Measurements from ENCODE around the gene UBE3A.

The UBE3A gene

DNA sequence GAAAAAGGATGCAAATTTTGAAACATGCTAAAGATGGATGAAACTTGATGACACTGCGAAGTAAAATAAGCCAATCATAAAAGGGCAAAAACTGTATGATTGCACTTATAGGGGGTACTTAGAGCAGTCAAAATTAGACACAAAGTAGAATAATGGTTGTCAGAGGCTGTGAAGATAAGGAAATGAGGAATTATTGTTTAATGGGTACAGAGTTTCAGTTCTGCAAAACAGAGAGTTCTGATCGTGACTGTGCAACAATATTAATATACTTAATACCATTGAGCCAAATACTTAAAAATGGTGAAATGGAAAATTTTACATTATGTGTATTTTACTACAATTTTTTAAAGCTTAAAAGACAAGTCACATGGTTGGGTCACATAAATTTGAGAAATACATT, 35.1 kb downstream of the UBE3A start:
- no peak for TF ChIP-seq POLR2A (IDR thresholded peaks at IDR 0.05; ENCODE audit: low read depth, low read length)
- FAIRE-seq (no peak), DNase-seq (ENCODE audit: insufficient read length, low spot score) (no peak)

DNA sequence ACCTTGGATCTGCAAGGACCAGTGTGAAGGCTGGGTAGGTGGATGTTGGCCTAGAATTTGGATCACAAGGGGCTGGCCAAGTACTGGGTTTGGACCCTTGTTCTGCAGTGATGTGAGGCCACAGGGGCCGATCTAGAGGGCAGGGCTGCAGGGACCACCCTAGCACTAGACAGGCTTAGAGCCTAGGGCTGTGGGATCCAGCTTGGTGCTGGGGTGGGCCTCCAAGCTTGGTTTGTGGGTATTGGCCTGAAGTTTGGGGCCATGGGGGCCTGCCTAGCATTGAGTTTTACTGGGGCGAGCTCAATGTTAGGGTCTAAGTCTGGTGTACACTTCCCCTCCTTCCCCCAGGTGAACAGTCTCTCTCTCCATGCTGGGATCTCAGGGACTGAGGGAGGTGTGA, 36.5 kb downstream of the UBE3A start:
- TF ChIP-seq POLR2A (IDR thresholded peaks at IDR 0.05; ENCODE audit: low read depth, low read length), result no peak
- DNase-seq (ENCODE audit: insufficient read length, low spot score), result no peak
- FAIRE-seq, result no peak

DNA sequence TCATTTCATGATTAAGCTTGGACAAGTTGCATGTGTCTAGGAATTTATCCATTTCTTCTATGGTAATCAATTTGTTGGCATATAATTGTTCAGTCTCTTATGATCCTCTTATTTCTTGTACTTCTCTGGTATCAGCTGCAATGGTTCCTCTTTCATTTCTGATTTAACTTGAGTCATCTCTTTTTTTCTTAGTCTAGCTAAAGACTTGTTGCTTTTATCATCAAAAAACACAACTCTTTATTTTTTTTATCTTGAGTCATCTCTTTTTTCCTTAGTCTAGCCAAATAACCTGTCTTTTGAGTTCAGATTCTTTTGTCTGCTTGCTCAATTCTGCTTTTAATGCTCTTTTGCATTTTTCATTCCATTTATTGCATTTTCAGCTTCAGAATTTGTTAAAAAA, 37.3 kb downstream of the UBE3A start:
- no peak for TF ChIP-seq POLR2A (IDR thresholded peaks at IDR 0.05; ENCODE audit: low read depth, low read length)
- no peak for DNase-seq (ENCODE audit: insufficient read length, low spot score)
- no peak for FAIRE-seq

DNA sequence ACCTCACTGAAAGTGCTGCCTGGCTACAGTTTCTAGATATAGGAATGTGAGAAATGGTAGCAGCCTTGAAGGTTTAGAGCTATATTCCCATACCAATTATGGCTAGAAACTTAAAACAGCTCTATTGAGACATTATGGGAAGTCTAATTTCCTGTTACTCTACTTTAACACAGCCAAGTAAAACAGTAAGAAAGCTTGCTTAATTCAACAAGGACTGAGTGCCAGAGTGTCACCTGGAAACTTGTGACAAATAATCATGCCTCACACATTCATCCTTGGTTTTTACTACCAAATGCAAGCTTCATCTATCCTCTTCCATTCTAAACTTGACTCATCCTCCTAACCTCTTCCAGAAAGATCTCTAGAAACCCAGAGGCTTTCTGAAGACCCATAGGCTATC, 41.7 kb downstream of the UBE3A start:
- TF ChIP-seq POLR2A (IDR thresholded peaks at IDR 0.05; ENCODE audit: low read depth, low read length), result no peak
- FAIRE-seq, result no peak

DNA sequence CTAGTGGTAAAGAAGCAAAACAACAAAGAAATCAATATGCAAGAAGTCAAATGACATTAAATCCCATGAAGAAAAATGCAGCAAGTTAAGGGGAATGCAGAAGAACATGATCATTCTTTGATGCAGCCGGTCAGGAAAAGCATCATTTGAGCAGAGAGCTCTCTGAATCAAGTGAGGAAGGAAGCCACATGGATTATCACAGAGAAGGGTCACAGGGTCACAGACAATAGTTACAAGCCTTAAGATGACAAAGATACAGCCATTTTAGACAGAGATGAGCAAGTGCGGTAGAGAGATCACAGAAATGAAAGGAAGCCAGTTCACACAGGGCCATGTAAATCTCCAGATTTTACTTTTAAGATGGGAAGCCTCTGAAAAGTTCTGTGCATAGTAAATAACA, 43.9 kb downstream of the UBE3A start:
- no peak for FAIRE-seq
- TF ChIP-seq POLR2A (IDR thresholded peaks at IDR 0.05; ENCODE audit: low read depth, low read length), result no peak
- DNase-seq (ENCODE audit: insufficient read length, low spot score), result no peak

More for the DNA sequence above, 41.7 kb downstream of the UBE3A start:
- DNase-seq (ENCODE audit: insufficient read length, low spot score), result no peak

DNA sequence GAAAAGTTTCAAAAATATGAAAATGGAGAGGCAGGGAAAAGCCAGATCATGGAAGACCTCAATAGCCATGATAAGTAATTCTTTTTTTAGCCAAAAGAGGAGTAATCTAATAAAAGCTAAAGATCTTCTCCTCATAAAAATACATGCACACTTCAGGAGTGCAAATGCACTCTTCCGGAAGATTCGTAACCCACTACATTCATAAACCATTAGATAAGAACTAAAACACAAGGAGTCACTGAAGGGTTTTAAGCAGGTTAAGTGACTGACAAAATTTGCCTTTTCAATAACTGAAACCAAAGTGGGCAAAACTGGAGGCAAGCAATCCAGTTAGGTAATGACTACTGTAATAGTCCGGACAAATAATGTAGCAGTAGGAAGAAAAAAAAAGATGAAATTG, 46.0 kb downstream of the UBE3A start:
- no peak for DNase-seq (ENCODE audit: insufficient read length, low spot score)
- FAIRE-seq, result peak; percentile 23
- TF ChIP-seq POLR2A (IDR thresholded peaks at IDR 0.05; ENCODE audit: low read depth, low read length), result no peak

DNA sequence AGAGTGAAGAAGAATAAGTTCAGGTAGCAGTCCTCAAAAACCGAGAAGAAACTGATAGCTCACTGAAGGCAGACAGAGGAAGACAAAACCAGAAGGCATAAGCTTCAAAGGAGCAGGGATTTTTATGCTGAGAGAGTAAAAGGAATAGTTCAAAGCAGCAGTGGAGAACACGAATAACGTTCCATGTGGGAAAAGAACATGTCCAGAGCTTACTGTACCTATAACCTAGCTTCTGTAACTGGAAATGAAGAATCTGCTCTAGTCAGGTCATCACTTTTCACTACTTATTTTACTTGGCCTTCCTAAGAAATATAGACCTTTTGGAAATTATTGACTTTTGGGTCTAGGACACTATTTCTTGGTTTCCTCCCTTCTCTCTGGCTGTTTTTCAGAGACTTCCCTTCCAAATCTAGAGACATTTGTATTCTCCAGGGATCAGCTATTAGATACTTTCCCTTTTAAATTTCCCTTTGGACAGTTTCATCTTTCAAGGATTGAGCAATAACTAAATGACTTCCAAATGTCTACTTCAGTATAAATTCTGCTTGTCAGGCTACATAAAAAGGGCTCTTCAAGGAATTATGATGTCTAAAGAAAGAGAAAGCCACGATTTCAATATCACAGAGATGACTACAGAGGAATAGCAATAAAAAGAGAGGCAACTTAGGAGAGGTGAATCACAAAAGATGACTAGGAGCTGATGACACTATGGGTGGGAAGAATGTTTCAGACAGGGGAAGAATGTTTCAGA, 46.7 kb downstream of the UBE3A start:
- FAIRE-seq (peak; percentile 84), DNase-seq (ENCODE audit: insufficient read length, low spot score) (peak; percentile 8)
- TF ChIP-seq POLR2A (IDR thresholded peaks at IDR 0.05; ENCODE audit: low read depth, low read length), result no peak

DNA sequence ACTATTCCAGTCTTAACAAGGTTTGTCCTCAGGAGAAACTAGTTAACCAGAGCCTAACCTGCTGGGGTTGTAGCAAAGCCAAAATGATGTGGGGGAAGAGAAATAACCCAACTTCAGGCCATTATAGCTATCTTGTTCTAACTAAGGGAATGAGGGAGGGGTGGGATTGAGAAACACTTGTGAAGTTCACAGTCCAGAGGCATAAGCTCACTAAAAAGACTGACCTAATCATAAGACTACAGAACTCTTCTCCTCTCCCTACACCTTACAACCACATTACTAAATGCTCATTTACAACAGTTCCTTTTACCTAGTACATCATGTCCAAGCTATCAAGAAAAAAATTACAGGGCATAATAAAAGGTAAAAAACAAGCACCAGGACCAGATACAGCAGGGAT, 52.8 kb downstream of the UBE3A start:
- no peak for TF ChIP-seq POLR2A (IDR thresholded peaks at IDR 0.05; ENCODE audit: low read depth, low read length)
- FAIRE-seq (no peak), DNase-seq (ENCODE audit: insufficient read length, low spot score) (no peak)

DNA sequence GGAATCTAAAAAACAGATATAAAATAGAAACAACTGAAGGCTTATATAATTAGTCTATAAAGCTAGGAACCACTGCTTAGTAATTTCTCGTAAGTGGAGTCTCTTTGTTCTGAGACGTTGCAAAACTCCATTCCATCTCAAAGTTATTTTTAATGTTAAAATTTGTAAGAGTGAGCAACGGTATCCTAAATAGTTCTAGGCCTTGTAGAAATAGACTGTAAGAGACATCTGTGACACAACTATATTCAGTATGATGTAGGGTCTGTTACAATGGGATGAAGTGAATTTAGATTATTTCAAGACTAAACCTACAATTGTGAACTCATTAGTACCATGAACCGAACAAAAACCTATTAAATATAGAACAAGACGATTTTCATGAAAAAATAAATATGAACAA, 57.2 kb downstream of the UBE3A start:
- no peak for TF ChIP-seq POLR2A (IDR thresholded peaks at IDR 0.05; ENCODE audit: low read depth, low read length)
- no peak for DNase-seq (ENCODE audit: insufficient read length, low spot score)
- no peak for FAIRE-seq

DNA sequence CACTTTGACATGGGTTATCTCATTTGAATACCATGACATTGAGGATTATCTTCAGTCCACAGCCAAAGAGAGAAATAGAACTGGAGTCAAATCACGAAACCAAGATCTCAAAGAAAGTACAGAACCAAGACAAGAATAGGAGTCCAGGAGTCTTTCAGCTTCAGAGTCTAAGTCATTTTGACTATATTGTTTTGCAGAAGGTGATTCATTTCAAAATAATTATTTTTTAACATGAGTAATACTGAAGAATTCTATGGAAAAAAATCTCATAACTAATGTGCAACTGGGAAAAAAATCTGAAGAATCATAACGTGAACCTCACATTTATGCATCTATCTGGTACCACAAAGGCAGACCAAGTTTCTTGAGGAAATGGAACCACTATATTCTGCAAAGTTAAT, 60.3 kb downstream of the UBE3A start:
- no peak for TF ChIP-seq POLR2A (IDR thresholded peaks at IDR 0.05; ENCODE audit: low read depth, low read length)
- DNase-seq (ENCODE audit: insufficient read length, low spot score) (no peak), FAIRE-seq (no peak)

DNA sequence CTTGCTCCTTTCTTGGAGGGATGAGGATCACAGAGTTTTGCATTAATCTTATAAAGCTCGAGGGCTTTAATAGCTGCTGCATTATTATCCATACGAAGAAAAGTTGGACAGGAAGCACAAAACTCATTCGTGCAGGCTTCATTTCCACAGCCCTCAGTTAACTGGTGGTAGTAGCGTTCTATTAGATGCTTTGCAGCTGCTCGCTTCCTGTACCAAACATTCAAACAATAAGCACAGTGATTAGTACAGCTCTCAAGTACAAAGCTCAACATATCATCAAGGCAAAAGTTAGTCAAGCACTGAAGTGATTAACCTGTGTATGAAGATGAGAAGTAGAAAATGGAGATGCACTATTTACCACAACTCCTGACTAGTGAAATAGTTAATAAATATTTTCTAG, 63.3 kb downstream of the UBE3A start:
- no peak for FAIRE-seq
- no peak for DNase-seq (ENCODE audit: insufficient read length, low spot score)
- TF ChIP-seq POLR2A (IDR thresholded peaks at IDR 0.05; ENCODE audit: low read depth, low read length), result no peak

DNA sequence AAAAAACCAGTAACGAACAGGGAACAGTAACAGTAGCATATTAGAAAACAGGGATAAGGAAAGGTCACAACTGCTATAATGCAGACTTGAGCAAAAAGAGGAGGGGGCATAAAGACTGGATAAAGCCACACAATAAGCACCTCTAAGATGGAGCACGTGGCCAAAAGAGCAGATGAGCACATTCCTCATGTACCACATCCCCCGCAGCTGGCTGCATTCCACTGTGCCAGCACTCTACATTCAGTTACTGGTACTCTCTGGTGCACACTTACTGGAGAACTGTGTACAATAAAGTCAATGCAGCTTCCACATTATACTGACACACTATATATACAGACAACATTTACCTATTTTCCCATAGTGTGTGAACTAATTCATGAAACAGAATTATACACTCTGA, 64.7 kb downstream of the UBE3A start:
- FAIRE-seq, result no peak
- DNase-seq (ENCODE audit: insufficient read length, low spot score), result no peak
- TF ChIP-seq POLR2A (IDR thresholded peaks at IDR 0.05; ENCODE audit: low read depth, low read length), result no peak

DNA sequence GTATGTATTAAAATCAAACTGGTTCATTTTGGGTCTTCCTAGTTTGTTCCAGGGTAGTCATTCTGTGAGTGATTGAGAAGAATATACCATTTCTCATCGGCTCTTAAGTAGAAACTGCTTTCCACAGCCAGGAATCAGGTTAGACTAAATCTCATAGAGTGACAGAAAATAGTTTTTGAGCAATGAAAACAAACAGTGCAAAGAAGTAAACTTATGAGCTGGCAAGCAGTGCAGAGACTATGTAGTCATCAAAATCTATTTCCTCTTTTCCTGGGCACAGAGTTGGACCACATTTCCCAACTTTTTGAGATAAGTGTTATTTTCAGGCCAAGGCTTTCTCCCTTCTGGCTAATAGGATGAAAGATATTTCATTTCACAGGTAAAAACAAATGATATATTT, 66.5 kb downstream of the UBE3A start:
- DNase-seq (ENCODE audit: insufficient read length, low spot score) (no peak), FAIRE-seq (peak; percentile 64)
- TF ChIP-seq POLR2A (IDR thresholded peaks at IDR 0.05; ENCODE audit: low read depth, low read length), result no peak

DNA sequence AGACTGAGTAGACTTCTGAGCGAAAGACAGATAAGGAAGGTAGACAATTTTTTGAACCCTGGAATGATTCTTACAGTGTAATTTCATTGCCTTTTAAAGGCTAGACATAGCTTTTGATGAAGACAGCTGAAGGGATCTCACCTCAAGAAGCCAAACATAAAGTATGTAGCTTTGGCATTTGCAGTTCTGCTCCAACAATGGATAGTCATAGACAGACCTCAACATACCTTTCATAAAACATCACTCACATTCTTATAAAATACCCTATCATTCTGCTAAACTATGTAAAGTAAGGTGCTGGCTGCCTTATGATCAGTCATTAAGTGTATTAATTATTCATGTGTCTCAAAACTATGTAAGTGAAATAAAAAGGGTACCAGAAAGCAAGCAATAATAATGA, 70.0 kb downstream of the UBE3A start:
- DNase-seq (ENCODE audit: insufficient read length, low spot score) (no peak), FAIRE-seq (no peak)
- no peak for TF ChIP-seq POLR2A (IDR thresholded peaks at IDR 0.05; ENCODE audit: low read depth, low read length)

DNA sequence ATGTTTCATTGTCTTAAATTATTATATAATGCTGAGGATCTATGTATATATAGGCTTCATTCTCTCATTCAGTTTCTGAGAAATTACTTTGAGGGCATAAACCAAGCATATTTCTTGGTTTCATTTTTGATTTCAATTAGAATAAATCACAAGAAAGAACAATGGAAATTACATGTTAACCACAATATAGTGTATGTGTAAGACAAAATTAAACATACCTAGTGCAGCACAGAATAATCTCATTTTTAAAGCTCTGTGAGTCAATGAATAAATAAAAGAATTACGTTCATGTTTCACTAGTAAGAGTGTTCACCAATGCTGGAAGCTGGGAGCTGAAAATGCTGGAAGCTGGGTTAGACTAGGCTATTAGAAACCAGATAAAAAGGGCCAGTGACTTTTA, 72.8 kb downstream of the UBE3A start:
- FAIRE-seq (no peak), DNase-seq (ENCODE audit: insufficient read length, low spot score) (no peak)
- no peak for TF ChIP-seq POLR2A (IDR thresholded peaks at IDR 0.05; ENCODE audit: low read depth, low read length)

DNA sequence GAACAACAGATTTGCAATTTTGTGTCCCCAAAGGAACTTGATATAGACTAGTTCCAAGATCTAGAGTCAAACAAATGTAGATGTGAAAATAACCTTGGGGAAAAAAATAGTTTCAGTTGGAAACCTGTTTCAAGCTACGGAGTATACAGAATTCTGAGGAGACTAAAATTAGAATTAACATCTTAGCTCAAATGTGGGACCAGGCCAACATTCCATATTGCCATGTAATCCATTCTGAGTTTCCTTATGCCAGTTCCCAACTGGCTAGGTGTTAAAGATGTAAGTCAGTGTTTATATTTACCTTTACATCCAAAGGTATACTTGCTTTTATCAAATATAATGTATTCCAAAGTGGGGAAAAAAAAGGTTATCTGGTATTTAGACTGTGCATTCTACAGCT, 76.3 kb downstream of the UBE3A start:
- TF ChIP-seq POLR2A (IDR thresholded peaks at IDR 0.05; ENCODE audit: low read depth, low read length), result no peak
- DNase-seq (ENCODE audit: insufficient read length, low spot score), result no peak
- no peak for FAIRE-seq

Measured in H54 (cell line).